Left ventricle myocardium inferior (tissue), 1 donor: Measurements from ENCODE around the gene CDCA7. TPM values are rescaled to one million over a fixed set of nuclear protein-coding genes. Genes with fewer than 3 reads are reported as not detected.
"Not testable (repeated sequence)": the region's sequence is repeated elsewhere in the genome, so short reads cannot be mapped to it uniquely, and the experiment has no call there.

Experiments
- DNase-seq: peaks from one replicate; pipeline ENCODE4 v3.0.0-alpha.2; 2020
- H3K27ac ChIP-seq: fragments of 200-600 bp; replicated peaks from 2 replicates; pipeline ENCODE4 v1.8.0; 2021
- H3K27me3 ChIP-seq: fragments of 200-600 bp; 2 replicates; pipeline ENCODE4 v1.8.0; 2021; ENCODE audit warnings: low read depth
- H3K36me3 ChIP-seq: fragments of 200-600 bp; 2 replicates; pipeline ENCODE4 v1.8.0; 2021
- H3K4me1 ChIP-seq: fragments of 200-600 bp; 2 replicates; pipeline ENCODE4 v1.8.0; 2021
- H3K4me3 ChIP-seq: fragments of 200-600 bp; 2 replicates; pipeline ENCODE4 v1.8.0; 2021; ENCODE audit warnings: mild to moderate bottlenecking, moderate library complexity
- H3K9me3 ChIP-seq: fragments of 200-600 bp; replicated peaks from 2 replicates; pipeline ENCODE4 v1.8.0; 2021
- intact Hi-C: fragments of 100-400 bp; cut with micrococcal nuclease; formaldehyde crosslinking; loops from one replicate; pipeline ENCODE4 v1.11.0; 2022
- total RNA-seq: library from RNA; stranded (reverse); fragmentation: NEBNext Ultra II Directional; extraction: Animal tissue kit (Norgen Biotek cat#: 25700); gene quantifications from one replicate; pipeline ENCODE4 v1.2.1, GENCODE V29; 2021
- TF ChIP-seq, protein P1 (sequence below): fragments of 200-600 bp; IDR thresholded peaks from 2 replicates; pipeline ENCODE4 v1.8.0; 2021; ENCODE audit warnings: antibody characterized with exemption, mild to moderate bottlenecking, borderline replicate concordance
- donor health status: DM: no; HTN: yes; CAD: no; lungs with severe emphysema.

Gene CDCA7
- total RNA-seq, 1 donor from 2014 or later: 0.96 TPM

DNA sequence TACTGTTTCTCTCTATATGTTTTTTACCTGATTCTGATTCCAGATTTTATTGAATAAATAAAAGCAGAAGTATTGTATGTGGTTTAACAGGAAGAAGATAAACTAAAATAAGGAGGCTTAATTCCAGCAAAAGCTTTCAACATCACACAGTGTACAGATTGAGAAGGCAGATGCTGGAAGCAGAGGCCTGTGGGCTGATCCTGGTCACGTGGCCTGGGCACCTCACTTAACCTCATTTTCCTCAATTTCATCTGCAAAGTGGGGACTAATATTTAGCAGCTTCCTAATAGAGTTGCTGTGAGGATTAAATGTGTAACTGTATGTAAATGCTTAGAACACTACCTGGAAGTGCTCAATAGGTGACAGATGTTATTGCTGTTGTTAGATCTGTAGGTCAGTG is 58.0 kb downstream of the CDCA7 start:
- no peaks in the 10 kb centered on the region for H3K36me3 ChIP-seq
- peaks cover 12% of the 10 kb centered on the region for H3K27me3 ChIP-seq
- no peak overlapping the region for H3K27ac ChIP-seq
- no peaks in the 10 kb centered on the region for H3K9me3 ChIP-seq
- TF ChIP-seq, protein P1, sequence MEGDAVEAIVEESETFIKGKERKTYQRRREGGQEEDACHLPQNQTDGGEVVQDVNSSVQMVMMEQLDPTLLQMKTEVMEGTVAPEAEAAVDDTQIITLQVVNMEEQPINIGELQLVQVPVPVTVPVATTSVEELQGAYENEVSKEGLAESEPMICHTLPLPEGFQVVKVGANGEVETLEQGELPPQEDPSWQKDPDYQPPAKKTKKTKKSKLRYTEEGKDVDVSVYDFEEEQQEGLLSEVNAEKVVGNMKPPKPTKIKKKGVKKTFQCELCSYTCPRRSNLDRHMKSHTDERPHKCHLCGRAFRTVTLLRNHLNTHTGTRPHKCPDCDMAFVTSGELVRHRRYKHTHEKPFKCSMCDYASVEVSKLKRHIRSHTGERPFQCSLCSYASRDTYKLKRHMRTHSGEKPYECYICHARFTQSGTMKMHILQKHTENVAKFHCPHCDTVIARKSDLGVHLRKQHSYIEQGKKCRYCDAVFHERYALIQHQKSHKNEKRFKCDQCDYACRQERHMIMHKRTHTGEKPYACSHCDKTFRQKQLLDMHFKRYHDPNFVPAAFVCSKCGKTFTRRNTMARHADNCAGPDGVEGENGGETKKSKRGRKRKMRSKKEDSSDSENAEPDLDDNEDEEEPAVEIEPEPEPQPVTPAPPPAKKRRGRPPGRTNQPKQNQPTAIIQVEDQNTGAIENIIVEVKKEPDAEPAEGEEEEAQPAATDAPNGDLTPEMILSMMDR: no peak
- H3K4me1 ChIP-seq: no peaks in the 10 kb centered on the region
- no peak overlapping the region for H3K4me3 ChIP-seq
- intact Hi-C loops: no loop called here
- DNase-seq: no peak

DNA sequence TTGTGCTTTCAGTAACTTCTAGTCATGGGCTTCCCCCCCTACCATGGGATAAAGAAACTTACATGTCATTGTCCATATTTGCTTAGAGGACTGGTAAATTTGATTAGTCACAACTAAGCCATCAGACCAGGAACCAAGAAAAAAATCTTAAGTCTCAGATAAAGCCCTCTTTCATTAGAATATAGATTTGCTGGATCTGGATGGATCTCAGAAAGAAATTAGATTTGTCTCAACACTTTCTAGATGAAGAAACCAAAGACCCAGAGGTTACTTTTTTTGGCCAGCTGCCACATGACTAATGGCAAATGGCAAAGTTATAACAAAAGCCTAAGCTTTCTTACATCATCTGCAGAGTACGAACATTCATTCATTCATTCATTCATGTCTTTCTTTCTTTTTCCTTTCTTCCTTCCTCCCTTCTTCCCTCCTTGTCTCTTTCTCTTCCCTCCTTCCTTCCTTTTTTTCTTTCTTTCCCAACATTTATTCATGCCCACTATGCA is 60.2 kb downstream of the CDCA7 start:
- no peak for DNase-seq

DNA sequence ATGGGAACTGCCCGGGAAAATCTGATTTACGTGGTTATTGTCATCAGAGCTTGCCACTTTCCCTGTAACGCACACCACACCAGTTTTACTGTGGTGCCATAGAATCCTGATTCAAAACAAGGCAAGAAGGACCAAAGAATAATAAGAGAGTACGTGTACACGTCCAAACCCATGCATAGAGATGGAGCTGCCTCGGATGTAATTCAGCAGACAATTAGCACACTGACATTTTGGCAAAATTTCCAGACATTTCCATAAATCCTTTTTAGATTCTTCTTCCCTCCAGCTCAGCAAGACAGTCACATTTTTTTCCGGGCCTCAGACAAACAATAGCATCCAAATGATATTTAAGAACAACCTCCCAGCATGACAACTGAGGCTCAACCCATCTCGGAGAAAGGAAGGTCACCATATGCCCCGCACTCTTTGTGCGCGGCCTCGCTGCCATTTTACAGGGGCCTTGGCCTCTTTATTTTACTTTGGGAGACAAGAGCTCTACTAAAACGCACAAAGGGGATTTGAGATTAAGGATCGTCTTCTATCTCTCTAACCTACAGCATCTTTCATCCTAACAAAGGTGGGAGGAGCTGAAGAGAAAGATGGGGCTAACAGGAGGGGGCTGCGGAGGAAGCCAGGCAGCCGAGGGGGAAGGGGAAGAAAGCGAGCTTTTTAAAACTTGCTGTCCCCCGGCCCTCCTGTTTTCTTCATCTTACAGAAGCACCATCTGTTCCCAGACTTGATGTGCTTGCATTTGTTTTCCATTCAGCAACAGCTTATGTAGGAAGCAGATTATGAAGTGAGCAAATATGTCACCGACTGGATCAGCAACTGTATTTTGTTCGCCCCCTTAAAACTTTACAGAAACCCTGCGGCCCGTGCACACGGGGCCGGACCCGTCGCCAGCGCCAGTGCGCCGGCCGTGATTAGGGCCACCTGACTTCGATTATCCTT is 61.0 kb downstream of the CDCA7 start:
- no peaks in the 10 kb centered on the region for H3K9me3 ChIP-seq
- no peak for DNase-seq
- TF ChIP-seq, protein P1: no peak
- intact Hi-C loops: no loop called here
- H3K4me3 ChIP-seq: no peak overlapping the region
- peaks cover 12% of the 10 kb centered on the region for H3K27me3 ChIP-seq
- no peaks in the 10 kb centered on the region for H3K36me3 ChIP-seq
- H3K4me1 ChIP-seq: no peaks in the 10 kb centered on the region
- no peak overlapping the region for H3K27ac ChIP-seq

More for the DNA sequence above, 60.2 kb downstream of the CDCA7 start:
- H3K36me3 ChIP-seq: no peaks in the 10 kb centered on the region
- no peak overlapping the region for H3K4me3 ChIP-seq
- H3K9me3 ChIP-seq: no peaks in the 10 kb centered on the region
- H3K27me3 ChIP-seq: peaks cover 12% of the 10 kb centered on the region
- H3K27ac ChIP-seq: no peak overlapping the region
- no peaks in the 10 kb centered on the region for H3K4me1 ChIP-seq
- TF ChIP-seq, protein P1: no peak
- intact Hi-C loops: no loop called here

DNA sequence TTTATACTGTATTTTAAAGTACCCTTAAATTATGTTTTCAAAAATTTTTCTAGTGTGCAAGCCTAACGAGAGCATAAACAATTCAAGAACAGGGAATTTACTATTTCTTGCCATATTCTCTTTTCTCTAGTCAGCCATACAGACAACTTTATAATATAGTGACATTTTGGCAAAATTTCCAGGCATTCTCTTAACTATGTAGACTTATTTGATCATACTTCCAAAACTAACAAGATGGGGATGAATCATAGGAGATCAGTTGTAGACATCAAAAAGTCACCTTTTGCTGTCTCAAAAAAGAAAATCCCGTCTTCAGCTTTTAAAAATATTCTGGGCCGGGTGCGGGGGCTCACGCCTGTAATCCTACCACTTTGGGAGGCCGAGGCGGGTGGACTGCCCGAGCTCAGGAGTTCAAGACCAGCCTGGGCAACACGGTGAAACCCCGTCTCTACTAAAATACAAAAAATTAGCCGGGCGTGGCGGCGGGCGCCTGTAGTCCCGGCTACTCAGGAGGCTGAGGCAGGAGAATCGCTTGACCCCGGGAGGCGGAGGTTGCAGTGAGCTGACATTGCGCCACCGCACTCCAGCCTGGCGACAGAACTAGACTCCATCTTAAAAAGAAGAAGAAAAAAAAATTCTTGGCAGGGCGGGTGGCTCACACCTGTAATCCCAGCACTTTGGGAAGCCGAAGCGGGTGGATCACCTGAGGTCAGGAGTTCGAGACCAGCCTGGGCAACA is 61.9 kb downstream of the CDCA7 start:
- H3K27ac ChIP-seq, H3K9me3 ChIP-seq, intact Hi-C loops, H3K4me1 ChIP-seq, H3K4me3 ChIP-seq, DNase-seq, H3K36me3 ChIP-seq: not testable (repeated sequence)
- H3K27me3 ChIP-seq: peaks cover 15% of the 10 kb centered on the region

DNA sequence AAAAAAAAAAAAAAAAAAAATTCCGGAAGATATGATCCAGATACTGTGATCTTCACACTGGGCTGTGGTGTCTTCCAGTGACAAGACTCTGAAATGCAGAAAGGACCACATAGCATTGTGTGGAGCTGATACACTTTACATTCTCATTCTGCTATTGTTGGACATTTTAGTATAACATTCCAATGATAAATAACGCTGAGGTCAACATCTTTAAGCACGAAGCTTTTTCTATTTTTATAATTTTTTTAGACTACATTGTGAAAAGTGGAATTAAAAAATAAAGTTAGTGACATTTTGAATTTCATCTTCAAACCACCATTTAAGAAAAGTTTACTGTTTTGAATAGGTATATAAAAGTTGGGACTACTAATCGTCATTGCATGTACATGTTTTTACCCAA is 62.7 kb downstream of the CDCA7 start:
- intact Hi-C loops: no loop called here
- TF ChIP-seq, protein P1: no peak
- Histone ChIP-seq H3K36me3 (no peaks in the 10 kb centered on the region), H3K4me1 (no peaks in the 10 kb centered on the region), H3K4me3 (no peak overlapping the region), H3K27ac (no peak overlapping the region), H3K9me3 (no peaks in the 10 kb centered on the region), H3K27me3 (peaks cover 15% of the 10 kb centered on the region)
- no peak for DNase-seq

DNA sequence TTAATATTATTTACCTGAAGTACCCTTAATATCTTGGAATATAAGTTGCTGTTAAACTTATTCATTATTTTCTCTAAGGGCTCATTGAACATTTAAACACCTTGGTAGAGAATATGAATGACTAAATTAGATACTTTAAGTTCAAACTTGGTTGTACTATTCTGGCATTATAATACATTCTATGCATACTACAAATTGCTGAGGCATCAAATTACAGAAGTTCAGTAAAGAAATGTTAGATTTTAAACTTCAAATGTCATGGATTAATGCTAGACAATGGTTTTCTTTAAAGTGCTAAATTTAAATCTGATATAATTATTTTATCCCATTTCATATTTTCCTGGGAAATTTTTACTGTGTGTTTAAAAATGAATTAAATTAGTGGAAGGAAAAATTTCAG is 63.1 kb downstream of the CDCA7 start:
- no peak overlapping the region for H3K27ac ChIP-seq
- H3K4me1 ChIP-seq: no peaks in the 10 kb centered on the region
- intact Hi-C loops: no loop called here
- H3K4me3 ChIP-seq: no peak overlapping the region
- H3K36me3 ChIP-seq: no peaks in the 10 kb centered on the region
- TF ChIP-seq, protein P1: no peak
- no peak for DNase-seq
- H3K9me3 ChIP-seq: no peaks in the 10 kb centered on the region
- H3K27me3 ChIP-seq: peaks cover 15% of the 10 kb centered on the region
